ENCODE results near the gene RAB35. TPM values are rescaled to one million over a fixed set of nuclear protein-coding genes. Genes with fewer than 3 reads are reported as not detected.

Gene RAB35
- total RNA-seq, 2 donors from 2014 or later: 66.2 to 78.9 TPM

- Mint-ChIP-seq H3K4me1 (ENCODE audit: low read depth) (peaks cover 77% of the 10 kb centered on the region), H3K36me3 (ENCODE audit: insufficient read depth in 2 of 2) (peaks cover 0 to 19% of the 10 kb centered on the region in 2 donors), H3K27me3 (ENCODE audit: low read depth) (no peaks in the 10 kb centered on the region), H3K4me3 (peak overlapping the region in 1 of 2 donors; percentile 36), H3K27ac (peak overlapping the region; percentile 70), H3K9me3 (no peaks in the 10 kb centered on the region)
- no peak for DNase-seq
- ATAC-seq (replicated peaks in 1 of 2): peak; percentile 22 to 38
Observed at GRCh38 chr12:120125792-120126634, 9.5 kb upstream of the RAB35 start.

- DNase-seq: no peak
- Mint-ChIP-seq H3K27ac (no peak overlapping the region), H3K4me3 (no peak overlapping the region)
Observed at GRCh38 chr12:120125029-120125428, 8.5 kb upstream of the RAB35 start.

GRCh38 chr12:120121766-120122293 is 5.3 kb upstream of the RAB35 start:
- Mint-ChIP-seq H3K27ac (peak overlapping the region; percentile 17), H3K4me3 (peak overlapping the region; percentile 68 to 91), H3K27me3 (ENCODE audit: low read depth) (no peaks in the 10 kb centered on the region), H3K36me3 (ENCODE audit: insufficient read depth in 2 of 2) (peaks cover 4 to 6% of the 10 kb centered on the region in 2 donors), H3K4me1 (ENCODE audit: low read depth) (peaks cover 92% of the 10 kb centered on the region), H3K9me3 (no peaks in the 10 kb centered on the region)
- ATAC-seq (replicated peaks in 1 of 2): peak; percentile 59 to 63
- peak; percentile 18 to 26 for DNase-seq

More at GRCh38 chr12:120125029-120125428, 8.5 kb upstream of the RAB35 start:
- H3K36me3 Mint-ChIP-seq (ENCODE audit: insufficient read depth in 2 of 2): peaks cover 0 to 18% of the 10 kb centered on the region in 2 donors
- H3K4me1 Mint-ChIP-seq (ENCODE audit: low read depth): peaks cover 86% of the 10 kb centered on the region
- H3K9me3 Mint-ChIP-seq: no peaks in the 10 kb centered on the region
- no peaks in the 10 kb centered on the region for H3K27me3 Mint-ChIP-seq (ENCODE audit: low read depth)
- no peak for ATAC-seq (replicated peaks in 1 of 2)

- H3K9me3 Mint-ChIP-seq: no peaks in the 10 kb centered on the region
- peaks cover 87% of the 10 kb centered on the region for H3K4me1 Mint-ChIP-seq (ENCODE audit: low read depth)
- ATAC-seq (replicated peaks in 1 of 2): peak; percentile 2 to 5
- H3K27ac Mint-ChIP-seq: peak overlapping the region; percentile 17
- H3K4me3 Mint-ChIP-seq: peak overlapping the region; percentile 68 to 91
- no peaks in the 10 kb centered on the region for H3K27me3 Mint-ChIP-seq (ENCODE audit: low read depth)
- no peak for DNase-seq
- H3K36me3 Mint-ChIP-seq (ENCODE audit: insufficient read depth in 2 of 2): peaks cover 3 to 4% of the 10 kb centered on the region in 2 donors
Observed at GRCh38 chr12:120121343-120121742, 4.8 kb upstream of the RAB35 start.

- H3K27me3 Mint-ChIP-seq (ENCODE audit: low read depth): no peaks in the 10 kb centered on the region
- H3K4me1 Mint-ChIP-seq (ENCODE audit: low read depth): peaks cover 89% of the 10 kb centered on the region
- H3K9me3 Mint-ChIP-seq: no peaks in the 10 kb centered on the region
- ATAC-seq (replicated peaks in 1 of 2) (peak; percentile 52 to 55), DNase-seq (peak; percentile 61 to 67)
- H3K36me3 Mint-ChIP-seq (ENCODE audit: insufficient read depth in 2 of 2): peaks cover 12 to 15% of the 10 kb centered on the region in 2 donors
- H3K4me3 Mint-ChIP-seq: peak overlapping the region; percentile 91 to 98
- peak overlapping the region; percentile 94 for H3K27ac Mint-ChIP-seq
Observed at GRCh38 chr12:120119271-120119973, 2.9 kb upstream of the RAB35 start.

GRCh38 chr12:120118321-120119061 is 1.9 kb upstream of the RAB35 start:
- no peaks in the 10 kb centered on the region for H3K27me3 Mint-ChIP-seq (ENCODE audit: low read depth)
- H3K36me3 Mint-ChIP-seq (ENCODE audit: insufficient read depth in 2 of 2): peaks cover 13 to 15% of the 10 kb centered on the region in 2 donors
- peak overlapping the region; percentile 94 for H3K27ac Mint-ChIP-seq
- no peaks in the 10 kb centered on the region for H3K9me3 Mint-ChIP-seq
- H3K4me1 Mint-ChIP-seq (ENCODE audit: low read depth): peaks cover 84% of the 10 kb centered on the region
- DNase-seq (no peak), ATAC-seq (replicated peaks in 1 of 2) (no peak)
- H3K4me3 Mint-ChIP-seq: peak overlapping the region; percentile 91 to 98

GRCh38 chr12:120117961-120118320 is 1.4 kb upstream of the RAB35 start:
- H3K4me3 Mint-ChIP-seq: peak overlapping the region; percentile 91 to 98
- ATAC-seq (replicated peaks in 1 of 2): no peak
- H3K27ac Mint-ChIP-seq: peak overlapping the region; percentile 94
- H3K4me1 Mint-ChIP-seq (ENCODE audit: low read depth): peaks cover 84% of the 10 kb centered on the region
- DNase-seq: no peak
- H3K9me3 Mint-ChIP-seq: no peaks in the 10 kb centered on the region
- no peaks in the 10 kb centered on the region for H3K27me3 Mint-ChIP-seq (ENCODE audit: low read depth)
- H3K36me3 Mint-ChIP-seq (ENCODE audit: insufficient read depth in 2 of 2): peaks cover 17% of the 10 kb centered on the region in 2 donors

- H3K4me3 Mint-ChIP-seq: peak overlapping the region; percentile 91 to 98
- H3K27me3 Mint-ChIP-seq (ENCODE audit: low read depth): no peaks in the 10 kb centered on the region
- peaks cover 82% of the 10 kb centered on the region for H3K4me1 Mint-ChIP-seq (ENCODE audit: low read depth)
- ATAC-seq (replicated peaks in 1 of 2) (peak; percentile 67 to 69), DNase-seq (peak; percentile 98 to 99)
- peak overlapping the region; percentile 94 for H3K27ac Mint-ChIP-seq
- peaks cover 17 to 24% of the 10 kb centered on the region in 2 donors for H3K36me3 Mint-ChIP-seq (ENCODE audit: insufficient read depth in 2 of 2)
- no peaks in the 10 kb centered on the region for H3K9me3 Mint-ChIP-seq
Observed at GRCh38 chr12:120116792-120117651, 469 bp upstream of the RAB35 start.

- H3K4me1 Mint-ChIP-seq (ENCODE audit: low read depth): peaks cover 82% of the 10 kb centered on the region
- H3K27ac Mint-ChIP-seq: peak overlapping the region; percentile 34
- H3K9me3 Mint-ChIP-seq: no peaks in the 10 kb centered on the region
- H3K36me3 Mint-ChIP-seq (ENCODE audit: insufficient read depth in 2 of 2): peaks cover 17 to 24% of the 10 kb centered on the region in 2 donors
- no peaks in the 10 kb centered on the region for H3K27me3 Mint-ChIP-seq (ENCODE audit: low read depth)
- ATAC-seq (replicated peaks in 1 of 2) (peak in 1 of 2 donors; percentile 8), DNase-seq (peak; percentile 51 to 52)
- peak overlapping the region; percentile 81 to 98 for H3K4me3 Mint-ChIP-seq
Observed at GRCh38 chr12:120115692-120116440, 687 bp downstream of the RAB35 start.

- no peak for DNase-seq
- ATAC-seq (replicated peaks in 1 of 2): no peak
- peak overlapping the region; percentile 34 for H3K27ac Mint-ChIP-seq
Observed at GRCh38 chr12:120115066-120115465, 1.5 kb downstream of the RAB35 start.

More at GRCh38 chr12:120115066-120115465, 1.5 kb downstream of the RAB35 start:
- no peaks in the 10 kb centered on the region for H3K27me3 Mint-ChIP-seq (ENCODE audit: low read depth)
- peaks cover 82% of the 10 kb centered on the region for H3K4me1 Mint-ChIP-seq (ENCODE audit: low read depth)
- H3K36me3 Mint-ChIP-seq (ENCODE audit: insufficient read depth in 2 of 2): peaks cover 17 to 24% of the 10 kb centered on the region in 2 donors
- peak overlapping the region; percentile 81 to 98 for H3K4me3 Mint-ChIP-seq
- no peaks in the 10 kb centered on the region for H3K9me3 Mint-ChIP-seq

Measured in activated T-cell treated with anti-CD3 and anti-CD28 coated beads, Interleukin-2, amount 50 U/mL, for 72 hours (primary cell).